AG09309 (cell line): ENCODE measurements around the gene WDR83.

Experiments used
- DNase-seq: peaks from one replicate; pipeline ENCODE4 v3.0.0-alpha.2; 2010; ENCODE audit warnings: low read depth
- H3K4me3 ChIP-seq: 2 replicates; pipeline ENCODE4 v1.5.1; 2011; ENCODE audit warnings: mild to moderate bottlenecking, low read depth, low read length, moderate library complexity; ENCODE audit not compliant: control insufficient read depth
- CTCF ChIP-seq: IDR thresholded peaks from 2 replicates; pipeline ENCODE4 v1.5.1; 2011; ENCODE audit warnings: mild to moderate bottlenecking, low read depth, low read length, inconsistent platforms; ENCODE audit not compliant: insufficient read depth, control insufficient read depth; ENCODE audit errors: missing control alignments

WDR83 gene

GRCh38 chr19:12646551-12646950 lies 20.1 kb upstream of the WDR83 start:
- TF ChIP-seq CTCF, result no peak
- DNase-seq, result no peak
- H3K4me3 ChIP-seq, result no peak overlapping the region

GRCh38 chr19:12647047-12647446 lies 19.6 kb upstream of the WDR83 start:
- TF ChIP-seq CTCF, result no peak
- DNase-seq, result no peak
- H3K4me3 ChIP-seq, result no peak overlapping the region

- DNase-seq, result no peak
- TF ChIP-seq CTCF, result no peak
- no peak overlapping the region; the same call in 1 of the 2 replicates for H3K4me3 ChIP-seq
Observed at GRCh38 chr19:12647490-12648071, 19.0 kb upstream of the WDR83 start.

- peak; percentile 7 for TF ChIP-seq CTCF
- DNase-seq, result no peak
- H3K4me3 ChIP-seq, result no peak overlapping the region
Observed at GRCh38 chr19:12648088-12648487, 18.5 kb upstream of the WDR83 start.

GRCh38 chr19:12649941-12650340 lies 16.7 kb upstream of the WDR83 start:
- H3K4me3 ChIP-seq, result no peak overlapping the region
- no peak for TF ChIP-seq CTCF
- DNase-seq, result no peak

- DNase-seq, result no peak
- no peak overlapping the region for H3K4me3 ChIP-seq
- TF ChIP-seq CTCF, result no peak
Observed at GRCh38 chr19:12652219-12652618, 14.4 kb upstream of the WDR83 start.

- DNase-seq, result no peak
- no peak overlapping the region for H3K4me3 ChIP-seq
- TF ChIP-seq CTCF, result no peak
Observed at GRCh38 chr19:12655546-12655945, 11.1 kb upstream of the WDR83 start.
